ENCODE data around the gene USP54.
"Not testable (repeated sequence)": the region's sequence is repeated elsewhere in the genome, so short reads cannot be mapped to it uniquely, and the experiment has no call there.

Gene USP54

GRCh38 chr10:73585327-73585726 lies 5.8 kb downstream of the USP54 start:
- DNase-seq, result no peak

DNA sequence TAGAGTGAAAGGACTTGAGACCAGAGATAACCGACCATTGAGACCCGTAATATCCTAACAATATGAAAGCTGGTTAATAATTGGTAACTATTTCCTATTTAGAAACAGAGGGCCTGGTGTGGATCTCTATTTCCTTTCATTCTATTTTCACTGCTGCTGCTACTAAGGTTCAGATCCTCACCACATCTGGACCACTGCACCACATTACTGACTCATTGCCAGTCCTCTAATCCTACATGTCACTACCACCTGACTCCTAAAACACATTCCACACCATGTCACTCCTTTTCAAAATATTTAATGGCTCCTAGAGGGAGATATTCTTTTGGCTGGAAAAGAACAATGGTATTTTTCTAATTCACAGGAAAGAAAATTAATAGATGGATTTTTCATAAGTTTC lies 6.4 kb downstream of the USP54 start:
- DNase-seq, result no peak

DNA sequence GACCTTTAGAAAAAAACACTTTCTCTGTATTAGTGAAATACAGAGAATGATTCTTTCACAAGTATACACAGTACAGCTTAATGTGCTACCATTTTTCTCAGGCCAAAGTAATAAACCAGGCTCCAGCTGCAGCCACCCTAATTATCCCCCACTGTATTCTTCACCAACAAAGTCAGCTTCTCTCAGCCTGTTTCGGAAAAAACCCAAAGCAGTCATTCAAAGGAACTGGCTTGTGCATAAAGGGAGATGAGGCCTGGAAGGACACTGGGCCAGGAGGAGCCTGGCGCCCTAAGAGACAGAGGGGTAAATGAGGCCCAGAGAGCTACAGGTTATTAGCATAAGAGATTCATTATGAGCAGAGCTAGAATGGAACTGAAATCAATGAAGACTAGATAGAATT lies 9.2 kb downstream of the USP54 start:
- no peak for DNase-seq

GRCh38 chr10:73578927-73579326 lies 12.2 kb downstream of the USP54 start:
- not testable (repeated sequence) for DNase-seq

- no peak for DNase-seq
These were observed 13.4 kb downstream of the USP54 start for GRCh38 chr10:73577788-73578187.

- no peak for DNase-seq
These were observed 14.1 kb downstream of the USP54 start for GRCh38 chr10:73576890-73577591.

DNA sequence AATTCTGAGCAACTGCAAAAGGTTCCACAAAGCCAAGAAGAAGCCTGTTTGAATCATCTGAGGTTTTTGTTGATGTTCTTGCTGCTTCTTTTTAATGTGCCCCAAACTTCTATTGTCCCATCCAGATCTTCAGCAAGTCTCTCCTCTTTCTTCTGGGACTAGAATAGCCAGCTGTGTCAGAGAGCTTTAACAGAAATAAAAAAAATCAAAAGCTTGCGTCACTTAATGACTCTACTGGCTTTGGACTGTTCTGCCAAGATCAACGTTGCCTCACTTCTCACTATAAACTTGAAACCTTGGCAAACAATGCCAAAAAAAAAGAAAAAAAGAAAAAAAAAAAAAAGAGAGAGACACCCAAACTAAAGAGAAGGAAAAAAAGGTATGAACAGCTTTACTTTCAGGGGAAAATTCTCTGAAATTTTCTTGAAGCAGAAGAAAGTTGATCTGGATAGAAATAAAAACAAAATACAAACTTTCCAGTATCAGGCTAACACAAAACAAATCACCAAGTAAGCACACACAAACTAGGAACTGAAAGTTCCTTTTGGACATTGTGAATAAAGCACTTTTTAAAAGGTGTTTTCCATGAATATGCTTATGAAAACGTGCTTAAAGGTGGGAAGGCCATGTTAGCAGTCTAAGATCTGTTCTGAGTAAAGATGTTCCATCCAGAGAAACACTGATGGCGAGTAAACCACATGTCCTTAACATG lies 14.8 kb downstream of the USP54 start:
- DNase-seq, result no peak

DNA sequence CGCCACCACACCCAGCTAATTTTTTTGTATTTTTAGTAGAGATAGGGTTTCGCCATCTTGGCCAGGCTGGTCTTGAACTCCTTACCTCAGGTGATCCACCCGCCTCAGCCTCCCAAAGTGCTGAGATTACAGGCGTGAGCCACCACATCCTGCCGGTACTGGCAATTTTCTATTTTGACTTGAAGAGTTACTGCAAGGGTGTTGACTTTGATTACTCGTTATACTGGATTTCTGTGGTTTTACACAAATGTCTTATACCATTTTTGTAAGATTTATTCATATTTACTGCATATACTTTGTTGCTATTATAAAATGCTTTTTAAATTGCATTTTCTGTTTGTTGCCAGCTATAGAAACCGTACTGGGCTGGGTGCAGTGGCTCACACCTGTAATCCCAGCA lies 24.1 kb downstream of the USP54 start:
- not testable (repeated sequence) for DNase-seq

GRCh38 chr10:73561192-73561591 lies 29.9 kb downstream of the USP54 start:
- no peak for DNase-seq

DNA sequence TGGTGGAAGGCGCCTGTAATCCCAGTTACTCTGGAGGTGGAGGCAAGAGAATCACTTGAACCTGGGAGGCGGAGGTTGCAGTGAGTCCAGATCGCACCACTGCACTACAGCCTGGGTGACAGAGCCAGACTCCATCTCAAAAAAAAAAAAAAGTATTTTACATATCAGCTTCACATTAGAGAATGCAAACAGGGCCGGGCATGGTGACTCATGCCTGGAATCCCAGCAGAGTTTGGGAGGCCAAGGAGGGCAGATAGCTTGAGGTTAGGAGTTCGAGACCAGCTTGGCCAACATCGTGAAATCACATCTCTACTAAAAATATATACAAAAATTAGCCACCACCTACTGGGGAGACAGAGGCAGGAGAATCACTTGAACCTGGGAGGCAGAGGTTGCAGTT lies 31.6 kb downstream of the USP54 start:
- no peak for DNase-seq

DNA sequence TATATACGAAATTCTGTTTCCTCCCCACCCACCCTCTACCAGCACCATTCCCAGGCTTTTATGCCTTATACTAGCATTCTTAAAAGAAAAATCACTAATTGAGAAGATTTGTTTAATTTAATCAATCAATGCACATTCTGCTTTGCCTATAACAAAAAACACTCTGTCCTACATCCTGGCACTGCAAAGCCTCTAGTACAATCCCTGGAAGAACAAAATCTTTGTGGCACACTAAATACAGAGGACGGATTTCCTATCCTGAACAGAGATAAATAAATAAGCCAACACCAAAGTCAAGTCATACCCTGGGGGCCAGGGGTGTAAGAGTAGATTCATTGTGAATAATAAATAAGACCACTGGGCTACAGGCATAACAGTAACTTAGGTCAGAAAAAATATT lies 34.3 kb downstream of the USP54 start:
- no peak for DNase-seq

- DNase-seq, result no peak
These were observed 36.4 kb downstream of the USP54 start for GRCh38 chr10:73554721-73555120.

DNA sequence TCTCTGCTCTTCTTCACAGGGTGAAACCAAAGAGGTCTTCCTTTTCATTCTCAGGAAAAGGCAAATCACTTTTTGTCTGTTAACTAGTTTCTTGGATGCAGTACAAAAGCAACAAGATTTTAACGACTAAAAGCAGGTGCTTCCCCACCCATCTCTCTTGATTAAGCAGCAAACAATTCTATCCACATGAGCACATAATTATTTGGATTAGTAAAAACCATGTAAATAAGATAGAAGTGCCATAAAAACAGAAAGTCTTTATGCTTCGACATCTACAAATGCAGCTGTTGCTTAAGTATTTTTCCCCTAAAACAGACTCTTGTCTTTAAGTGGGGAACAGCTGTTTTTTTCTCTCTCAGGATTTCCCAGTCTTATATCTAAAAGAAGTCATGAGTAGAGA lies 37.4 kb downstream of the USP54 start:
- no peak for DNase-seq

DNA sequence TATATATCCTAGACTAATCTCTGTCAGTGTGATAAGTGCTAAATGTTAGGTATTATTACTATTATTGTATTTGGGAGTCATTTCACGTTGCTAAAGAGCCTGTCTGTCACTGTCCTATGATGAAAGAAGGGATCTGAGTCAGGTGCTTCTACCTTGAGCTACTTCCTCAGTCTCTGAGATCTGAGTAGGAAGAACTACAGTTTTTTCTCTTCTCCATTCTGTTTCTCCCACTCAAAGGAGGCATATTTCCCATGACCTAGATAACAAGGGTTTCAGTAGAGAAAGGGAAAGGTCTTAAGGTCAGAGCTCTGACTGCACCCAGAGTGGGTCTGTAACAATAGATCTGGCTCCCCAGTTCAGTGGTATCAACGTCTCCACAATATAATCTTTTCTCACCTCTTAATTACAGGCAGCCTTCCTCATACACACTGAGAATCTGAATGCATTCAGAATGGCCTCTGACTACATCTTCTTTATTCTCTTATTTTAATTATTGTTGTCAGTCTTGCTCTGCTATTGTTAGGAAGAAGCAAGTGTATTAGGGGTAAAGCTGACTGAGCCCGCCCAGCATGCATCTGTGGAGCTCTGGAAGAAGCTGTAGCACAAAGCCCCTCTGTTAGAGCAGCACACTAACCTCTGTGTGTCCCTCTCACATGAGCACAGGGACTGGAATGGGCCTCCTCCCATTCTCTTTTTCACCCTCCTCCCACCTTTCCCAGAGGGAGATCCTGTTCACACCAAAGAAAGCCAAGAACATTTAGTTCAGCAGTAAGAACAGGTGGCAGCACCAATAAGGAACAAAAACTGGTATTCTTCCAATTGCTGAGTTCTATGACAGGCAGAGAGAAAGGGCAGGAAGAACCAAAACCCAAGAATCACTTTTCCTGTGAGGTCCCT lies 38.1 kb downstream of the USP54 start:
- DNase-seq, result no peak

DNA sequence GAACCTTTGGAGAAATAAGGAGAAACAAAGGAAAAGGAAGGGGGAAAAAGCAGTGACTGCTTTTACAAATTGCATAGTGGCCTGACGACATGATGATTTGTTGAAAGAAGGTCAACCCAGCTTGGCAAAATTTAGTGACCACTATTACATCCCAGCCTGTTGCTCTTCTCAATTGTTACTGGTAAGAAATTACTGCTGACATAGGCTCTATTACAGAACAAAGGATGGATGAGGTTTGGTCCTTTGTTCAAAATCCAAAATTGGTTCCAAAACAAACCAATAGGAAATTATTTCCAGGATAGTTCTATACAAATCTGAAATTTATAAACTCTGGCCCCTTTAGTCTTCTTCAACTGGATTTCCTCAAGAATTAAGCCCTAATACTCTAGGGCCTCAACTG lies 39.6 kb downstream of the USP54 start:
- no peak for DNase-seq

DNA sequence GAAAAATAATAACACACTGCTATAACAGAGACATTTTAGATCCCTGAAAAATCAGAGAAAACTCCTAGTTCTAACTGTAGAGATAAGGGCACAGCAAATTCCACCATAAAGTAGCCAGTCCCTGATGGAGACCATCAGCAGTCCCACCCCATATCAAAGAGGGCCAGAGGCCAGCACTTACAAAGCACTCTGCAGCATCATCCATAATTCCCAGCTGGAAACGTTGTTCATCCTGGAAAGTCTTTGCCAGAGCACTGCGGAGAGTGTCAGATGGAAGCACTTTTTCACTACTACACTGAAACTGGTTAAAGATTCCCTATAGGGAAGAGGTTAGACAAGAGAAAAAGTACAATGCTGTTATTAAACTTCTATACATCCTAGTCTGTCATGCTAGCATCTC lies 45.8 kb downstream of the USP54 start:
- DNase-seq, result no peak

DNA sequence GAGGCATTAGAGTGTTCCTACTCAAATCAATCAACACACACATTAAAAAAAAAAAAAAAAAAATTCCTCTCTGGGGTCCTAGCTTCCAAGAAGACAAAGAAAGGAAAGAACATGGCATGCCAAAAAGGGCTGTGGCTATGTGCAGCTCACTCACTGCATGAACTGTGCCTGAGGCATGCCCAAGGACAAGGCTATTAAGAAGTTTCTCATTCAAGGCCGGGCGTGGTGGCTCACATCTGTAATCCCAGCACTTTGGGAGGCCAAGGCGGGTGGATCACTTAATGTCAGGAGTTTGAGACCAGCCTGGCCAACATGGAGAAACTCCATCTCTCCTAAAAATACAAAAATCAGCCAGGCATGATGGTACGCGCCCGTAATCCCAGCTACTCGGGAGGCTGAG lies 53.4 kb downstream of the USP54 start:
- no peak for DNase-seq

GRCh38 chr10:73537288-73537687 lies 53.9 kb downstream of the USP54 start:
- no peak for DNase-seq

GRCh38 chr10:73534857-73535256 lies 56.3 kb downstream of the USP54 start:
- DNase-seq, result no peak

- peak; percentile 66 for DNase-seq
These were observed 61.9 kb downstream of the USP54 start for GRCh38 chr10:73529089-73529832.

DNA sequence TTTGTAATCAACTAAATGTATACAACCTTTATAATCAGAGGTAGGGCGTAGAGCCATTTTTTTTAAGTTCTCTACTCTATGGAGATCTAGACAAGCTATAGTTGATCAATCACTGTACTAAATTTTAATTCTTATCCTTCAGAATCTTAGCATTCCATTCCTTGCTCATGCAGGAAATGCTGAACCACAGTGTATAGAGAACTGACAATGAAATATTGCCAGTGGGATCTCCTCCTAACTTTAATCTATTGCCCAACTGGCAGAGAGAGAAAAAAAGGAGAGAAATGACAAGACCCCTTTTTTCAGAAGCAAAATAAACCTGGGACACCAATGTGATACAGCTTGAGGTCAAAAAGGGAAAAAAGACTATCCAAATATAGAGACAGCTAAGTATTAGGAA lies 68.9 kb downstream of the USP54 start:
- no peak for DNase-seq

DNA sequence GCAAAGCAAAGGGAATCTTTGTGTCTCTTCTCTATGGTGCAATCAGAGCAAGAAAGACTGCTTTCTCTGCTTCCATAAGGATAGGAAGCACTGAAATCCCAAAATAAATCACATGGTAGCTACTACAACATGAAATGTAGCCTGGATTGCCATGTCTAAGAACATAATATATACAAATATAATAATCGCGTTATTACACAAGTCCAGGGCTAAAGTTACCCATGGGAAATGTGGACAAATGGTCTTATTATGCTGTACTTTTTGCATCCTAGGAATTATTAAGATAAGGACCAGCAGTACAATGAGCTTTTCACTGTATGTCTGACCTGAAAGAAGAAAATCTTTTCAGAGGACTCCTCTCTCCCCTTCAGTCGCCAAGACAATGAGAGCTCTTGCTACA lies 71.8 kb downstream of the USP54 start:
- no peak for DNase-seq
